Right lobe of liver (tissue), 4 donors: ENCODE measurements around the gene ASPG.

Experiments
- POLR2A ChIP-seq: fragments of 450-650 bp; IDR thresholded peaks from one replicate; pipeline ENCODE4 v1.6.1; 2017; ENCODE audit warnings: antibody characterized with exemption, mild to moderate bottlenecking
- TF ChIP-seq, protein P1 (sequence below), 4 donors: fragments of 200-600 bp in 3 of 4; fragments of 450-650 bp in 1 of 4; IDR thresholded peaks; one replicate each; pipeline versions ENCODE4 v1.5.1 to v1.8.0; 2016 to 2022; ENCODE audit warnings: antibody characterized with exemption in 4 of 4, mild to moderate bottlenecking in 2 of 4
- donor health status: DM: no; HTN: no; CAD: no.
- donor health status: DM: no; HTN: no; CAD: no.
- donor health status: DM: no; HTN: yes; CAD: no.

GRCh38 chr14:104073764-104074163 is 11.7 kb upstream of the ASPG start:
- TF ChIP-seq, protein P1, sequence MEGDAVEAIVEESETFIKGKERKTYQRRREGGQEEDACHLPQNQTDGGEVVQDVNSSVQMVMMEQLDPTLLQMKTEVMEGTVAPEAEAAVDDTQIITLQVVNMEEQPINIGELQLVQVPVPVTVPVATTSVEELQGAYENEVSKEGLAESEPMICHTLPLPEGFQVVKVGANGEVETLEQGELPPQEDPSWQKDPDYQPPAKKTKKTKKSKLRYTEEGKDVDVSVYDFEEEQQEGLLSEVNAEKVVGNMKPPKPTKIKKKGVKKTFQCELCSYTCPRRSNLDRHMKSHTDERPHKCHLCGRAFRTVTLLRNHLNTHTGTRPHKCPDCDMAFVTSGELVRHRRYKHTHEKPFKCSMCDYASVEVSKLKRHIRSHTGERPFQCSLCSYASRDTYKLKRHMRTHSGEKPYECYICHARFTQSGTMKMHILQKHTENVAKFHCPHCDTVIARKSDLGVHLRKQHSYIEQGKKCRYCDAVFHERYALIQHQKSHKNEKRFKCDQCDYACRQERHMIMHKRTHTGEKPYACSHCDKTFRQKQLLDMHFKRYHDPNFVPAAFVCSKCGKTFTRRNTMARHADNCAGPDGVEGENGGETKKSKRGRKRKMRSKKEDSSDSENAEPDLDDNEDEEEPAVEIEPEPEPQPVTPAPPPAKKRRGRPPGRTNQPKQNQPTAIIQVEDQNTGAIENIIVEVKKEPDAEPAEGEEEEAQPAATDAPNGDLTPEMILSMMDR (IDR thresholded peaks at IDR 0.05) = no peak
- TF ChIP-seq POLR2A = no peak
